Natural killer cell (primary cell): ENCODE measurements around the gene TLK1. TPM values are rescaled to one million over a fixed set of nuclear protein-coding genes. Genes with fewer than 3 reads are reported as not detected.
"Not testable (repeated sequence)": the region's sequence is repeated elsewhere in the genome, so short reads cannot be mapped to it uniquely, and the experiment has no call there.

Source experiments
- ATAC-seq, 3 donors: fragments of 150-1000 bp in 2 of 3; fragments of 200-7000 bp in 1 of 3; cut with Tn5 transposase; 1 replicate in 1 of 3; 2 replicates in 2 of 3; pipeline ENCODE4 v1.10.0; 2021; ENCODE audit warnings: mild to moderate bottlenecking in 2 of 3, moderate library complexity in 2 of 3
- DNase-seq, 2 donors: peaks; one replicate each; pipeline versions ENCODE4 v3.0.0 to v3.0.0-alpha.2; 2013 to 2021; ENCODE audit warnings: mixed read lengths in 1 of 2
- H3K27ac ChIP-seq: one replicate; pipeline ENCODE4 v1.5.1; 2013; ENCODE audit warnings: mild to moderate bottlenecking, low read length
- H3K27me3 ChIP-seq: one replicate; pipeline ENCODE4 v1.6.1; 2013; ENCODE audit warnings: low read length; ENCODE audit not compliant: control insufficient read depth, insufficient read depth
- H3K36me3 ChIP-seq: one replicate; pipeline ENCODE4 v1.6.1; 2013; ENCODE audit warnings: low read length; ENCODE audit not compliant: control insufficient read depth, insufficient read depth
- H3K4me1 ChIP-seq: one replicate; pipeline ENCODE4 v1.6.1; 2013; ENCODE audit warnings: low read length; ENCODE audit not compliant: control insufficient read depth, insufficient read depth
- H3K4me3 ChIP-seq: one replicate; pipeline ENCODE4 v1.5.1; 2013; ENCODE audit warnings: low read length
- H3K9me3 ChIP-seq: one replicate; pipeline ENCODE4 v1.6.1; 2013; ENCODE audit warnings: low read length; ENCODE audit not compliant: control insufficient read depth, insufficient read depth
- H3K27ac Mint-ChIP-seq, 2 donors: one replicate each; pipeline ENCODE4 v1.8.0; 2022; ENCODE audit warnings: mild to moderate bottlenecking in 2 of 2, mixed read lengths in 2 of 2, moderate library complexity in 1 of 2
- H3K27me3 Mint-ChIP-seq, 2 donors: one replicate each; pipeline ENCODE4 v1.8.0; 2022; ENCODE audit warnings: low read depth in 2 of 2, mixed read lengths in 2 of 2
- H3K36me3 Mint-ChIP-seq: one replicate; pipeline ENCODE4 v1.8.0; 2022; ENCODE audit warnings: mixed read lengths
- H3K4me1 Mint-ChIP-seq, 2 donors: one replicate each; pipeline ENCODE4 v1.8.0; 2022; ENCODE audit warnings: mixed read lengths in 2 of 2
- H3K4me3 Mint-ChIP-seq: one replicate; pipeline ENCODE4 v1.8.0; 2022; ENCODE audit warnings: mild to moderate bottlenecking, moderate library complexity, mixed read lengths
- H3K9me3 Mint-ChIP-seq, 2 donors: one replicate each; pipeline ENCODE4 v1.8.0; 2022; ENCODE audit warnings: mixed read lengths in 2 of 2
- CTCF ChIP-seq: fragments of 200-600 bp; IDR thresholded peaks from one replicate; pipeline ENCODE4 v1.8.0; 2022; ENCODE audit warnings: antibody characterized with exemption
- WGBS: methylation state at CpG from one replicate; pipeline ENCODE4 v1.1.7; 2013; ENCODE audit warnings: missing lambda C conversion rate; ENCODE audit not compliant: insufficient coverage; 5-methylcytosine and 5-hydroxymethylcytosine counted together
- intact Hi-C: fragments of 100-400 bp; cut with micrococcal nuclease; formaldehyde crosslinking; loops from one replicate; pipeline ENCODE4 v1.14.2; 2022
- total RNA-seq, 4 donors: library from RNA; stranded (reverse); fragments of 120-200 nt in 1 of 4; gene quantifications; one replicate each; pipeline versions ENCODE4 v1.2.3 to v1.2.4, GENCODE V29; 2013 to 2022

Gene TLK1
- total RNA-seq, 3 donors from 2014 or later (not counting 1 experiment from before 2014, with no cell fraction given) = 90.9 to 101 (median 91.2) TPM

GRCh38 chr2:171083451-171083850 is 77.2 kb downstream of the TLK1 start:
- Histone ChIP-seq H3K27me3 (no peaks in the 10 kb centered on the region), H3K9me3 (no peaks in the 10 kb centered on the region), H3K4me3 (no peak overlapping the region), H3K36me3 (peaks cover 9% of the 10 kb centered on the region), H3K4me1 (peaks cover 3% of the 10 kb centered on the region), H3K27ac (no peak overlapping the region)
- no peaks in the 10 kb centered on the region for H3K27me3 Mint-ChIP-seq
- no peaks in the 10 kb centered on the region for H3K9me3 Mint-ChIP-seq
- no peak for DNase-seq
- no peak for TF ChIP-seq CTCF
- intact Hi-C loops = no loop called here
- H3K4me3 Mint-ChIP-seq = no peak overlapping the region
- no peak for ATAC-seq
- no peaks in the 10 kb centered on the region for H3K36me3 Mint-ChIP-seq
- peaks cover 35 to 56% of the 10 kb centered on the region in 2 donors for H3K4me1 Mint-ChIP-seq
- WGBS = 100% methylated on average over 1 of the region's 2 CpGs
- no peak overlapping the region for H3K27ac Mint-ChIP-seq

- no peaks in the 10 kb centered on the region for H3K9me3 ChIP-seq
- H3K4me1 ChIP-seq = peaks cover 3% of the 10 kb centered on the region
- no peak for TF ChIP-seq CTCF
- ATAC-seq (no peak), DNase-seq (peak in 1 of 2 donors; percentile 65)
- WGBS = 96% methylated on average over 3 of the region's 3 CpGs
- Mint-ChIP-seq H3K27ac (no peak overlapping the region), H3K4me3 (no peak overlapping the region), H3K27me3 (no peaks in the 10 kb centered on the region), H3K4me1 (peaks cover 31 to 49% of the 10 kb centered on the region in 2 donors), H3K9me3 (no peaks in the 10 kb centered on the region), H3K36me3 (no peaks in the 10 kb centered on the region)
- no peak overlapping the region for H3K4me3 ChIP-seq
- H3K36me3 ChIP-seq = peaks cover 12% of the 10 kb centered on the region
- no peak overlapping the region for H3K27ac ChIP-seq
- intact Hi-C loops = no loop called here
- H3K27me3 ChIP-seq = no peaks in the 10 kb centered on the region
Observed at GRCh38 chr2:171081649-171082111, 79.0 kb downstream of the TLK1 start.

GRCh38 chr2:171080607-171081006 is 80.1 kb downstream of the TLK1 start:
- H3K27ac Mint-ChIP-seq = no peak overlapping the region
- Histone ChIP-seq H3K9me3 (no peaks in the 10 kb centered on the region), H3K27me3 (no peaks in the 10 kb centered on the region), H3K4me3 (no peak overlapping the region), H3K4me1 (no peaks in the 10 kb centered on the region), H3K36me3 (peaks cover 12% of the 10 kb centered on the region), H3K27ac (no peak overlapping the region)
- H3K4me1 Mint-ChIP-seq = peaks cover 25 to 48% of the 10 kb centered on the region in 2 donors
- H3K4me3 Mint-ChIP-seq = no peak overlapping the region
- DNase-seq = no peak
- no peak for ATAC-seq
- H3K9me3 Mint-ChIP-seq = no peaks in the 10 kb centered on the region
- WGBS = 92% methylated on average over 6 of the region's 6 CpGs
- intact Hi-C loops = no loop called here
- TF ChIP-seq CTCF = no peak
- H3K36me3 Mint-ChIP-seq = no peaks in the 10 kb centered on the region
- no peaks in the 10 kb centered on the region for H3K27me3 Mint-ChIP-seq

- intact Hi-C loops, ATAC-seq: not testable (repeated sequence)
- WGBS = 27% methylated on average over 2 of the region's 7 CpGs
Observed at GRCh38 chr2:171076422-171076821, 84.3 kb downstream of the TLK1 start.

More at GRCh38 chr2:171076422-171076821, 84.3 kb downstream of the TLK1 start:
- H3K27ac ChIP-seq, H3K36me3 Mint-ChIP-seq, H3K4me3 Mint-ChIP-seq, H3K4me1 ChIP-seq, H3K36me3 ChIP-seq, DNase-seq, H3K27ac Mint-ChIP-seq, H3K4me3 ChIP-seq, H3K27me3 ChIP-seq, H3K27me3 Mint-ChIP-seq, H3K9me3 Mint-ChIP-seq, H3K9me3 ChIP-seq: not testable (repeated sequence)
- peaks cover 13 to 37% of the 10 kb centered on the region in 2 donors for H3K4me1 Mint-ChIP-seq
